ENCODE measurements around the gene DAB2IP. TPM values are rescaled to one million over a fixed set of nuclear protein-coding genes. Genes with fewer than 3 reads are reported as not detected.

The DAB2IP gene
- polyA plus RNA-seq, 4 donors, result 13.8 to 39.0 (median 28.3) TPM

- FAIRE-seq, result no peak
- Histone ChIP-seq H3K4me3 (ENCODE audit: low read depth in 1 of 3, low read length in 3 of 3) (no peak overlapping the region), H3K4me1 (ENCODE audit: control insufficient read depth in 3 of 3, insufficient read depth in 2 of 3, low read depth in 1 of 3, low read length in 2 of 3) (peaks cover 0 to 54% (median 8%) of the 10 kb centered on the region in 3 donors), H3K36me3 (ENCODE audit: control insufficient read depth in 3 of 3, insufficient read depth in 2 of 3, low read depth in 1 of 3, low read length in 3 of 3) (peaks cover 0 to 20% (median 0%) of the 10 kb centered on the region in 3 donors), H3K9me3 (ENCODE audit: control insufficient read depth in 2 of 2, insufficient read depth in 1 of 2, low read depth in 1 of 2, low read length in 1 of 2) (no peaks in the 10 kb centered on the region), H3K27ac (ENCODE audit: low read depth in 1 of 3, low read length in 2 of 3) (peak overlapping the region in 1 of 3 donors; percentile 26), H3K27me3 (ENCODE audit: control insufficient read depth in 3 of 3, insufficient read depth in 3 of 3, low read length in 3 of 3) (no peaks in the 10 kb centered on the region)
- DNase-seq, result no peak
- WGBS, 3 donors, result 84 to 89% (median 86%) methylated on average over 1 of the region's 1 CpG
Measured at GRCh38 chr9:121734465-121734864, 83.0 kb downstream of the DAB2IP start.

- 53 to 54% (median 53%) methylated on average over 9 of the region's 9 CpGs for WGBS, 3 donors
- H3K4me3 ChIP-seq (ENCODE audit: low read depth in 1 of 3, low read length in 3 of 3), result no peak overlapping the region
- H3K36me3 ChIP-seq (ENCODE audit: control insufficient read depth in 3 of 3, insufficient read depth in 2 of 3, low read depth in 1 of 3, low read length in 3 of 3), result peaks cover 0 to 27% (median 0%) of the 10 kb centered on the region in 3 donors
- H3K4me1 ChIP-seq (ENCODE audit: control insufficient read depth in 3 of 3, insufficient read depth in 2 of 3, low read depth in 1 of 3, low read length in 2 of 3), result peaks cover 0 to 56% (median 13%) of the 10 kb centered on the region in 3 donors
- H3K27ac ChIP-seq (ENCODE audit: low read depth in 1 of 3, low read length in 2 of 3), result peak overlapping the region in 2 of 3 donors; percentile 55 to 86
- H3K9me3 ChIP-seq (ENCODE audit: control insufficient read depth in 2 of 2, insufficient read depth in 1 of 2, low read depth in 1 of 2, low read length in 1 of 2), result no peaks in the 10 kb centered on the region
- FAIRE-seq, result no peak
- no peaks in the 10 kb centered on the region for H3K27me3 ChIP-seq (ENCODE audit: control insufficient read depth in 3 of 3, insufficient read depth in 3 of 3, low read length in 3 of 3)
- DNase-seq, result peak in 1 of 2 donors; percentile 39
Measured at GRCh38 chr9:121735065-121735792, 83.8 kb downstream of the DAB2IP start.

GRCh38 chr9:121735793-121736770 lies 84.6 kb downstream of the DAB2IP start:
- no peak for FAIRE-seq
- Histone ChIP-seq H3K27ac (ENCODE audit: low read depth in 1 of 3, low read length in 2 of 3) (peak overlapping the region; percentile 77 to 96 (median 89)), H3K27me3 (ENCODE audit: control insufficient read depth in 3 of 3, insufficient read depth in 3 of 3, low read length in 3 of 3) (no peaks in the 10 kb centered on the region), H3K36me3 (ENCODE audit: control insufficient read depth in 3 of 3, insufficient read depth in 2 of 3, low read depth in 1 of 3, low read length in 3 of 3) (peaks cover 0 to 26% (median 0%) of the 10 kb centered on the region in 3 donors), H3K4me3 (ENCODE audit: low read depth in 1 of 3, low read length in 3 of 3) (peak overlapping the region; percentile 3 to 53 (median 45)), H3K9me3 (ENCODE audit: control insufficient read depth in 2 of 2, insufficient read depth in 1 of 2, low read depth in 1 of 2, low read length in 1 of 2) (no peaks in the 10 kb centered on the region), H3K4me1 (ENCODE audit: control insufficient read depth in 3 of 3, insufficient read depth in 2 of 3, low read depth in 1 of 3, low read length in 2 of 3) (peaks cover 0 to 61% (median 13%) of the 10 kb centered on the region in 3 donors)
- WGBS, 3 donors, result 4 to 15% (median 7%) methylated on average over 46 to 57 of the region's 57 CpGs
- DNase-seq, result peak; percentile 82 to 86

GRCh38 chr9:121736934-121737462 lies 85.6 kb downstream of the DAB2IP start:
- peak overlapping the region; percentile 77 to 96 (median 84) for H3K27ac ChIP-seq (ENCODE audit: low read depth in 1 of 3, low read length in 2 of 3)
- FAIRE-seq, result no peak
- DNase-seq, result peak; percentile 89 to 95
- H3K36me3 ChIP-seq (ENCODE audit: control insufficient read depth in 3 of 3, insufficient read depth in 2 of 3, low read depth in 1 of 3, low read length in 3 of 3), result peaks cover 0 to 31% (median 0%) of the 10 kb centered on the region in 3 donors
- peak overlapping the region; percentile 16 to 64 (median 38) for H3K4me3 ChIP-seq (ENCODE audit: low read depth in 1 of 3, low read length in 3 of 3)
- no peaks in the 10 kb centered on the region for H3K27me3 ChIP-seq (ENCODE audit: control insufficient read depth in 3 of 3, insufficient read depth in 3 of 3, low read length in 3 of 3)
- H3K9me3 ChIP-seq (ENCODE audit: control insufficient read depth in 2 of 2, insufficient read depth in 1 of 2, low read depth in 1 of 2, low read length in 1 of 2), result no peaks in the 10 kb centered on the region
- 26 to 43% (median 39%) methylated on average over 13 of the region's 13 CpGs for WGBS, 3 donors
- peaks cover 0 to 69% (median 13%) of the 10 kb centered on the region in 3 donors for H3K4me1 ChIP-seq (ENCODE audit: control insufficient read depth in 3 of 3, insufficient read depth in 2 of 3, low read depth in 1 of 3, low read length in 2 of 3)

- 36 to 63% (median 54%) methylated on average over 9 of the region's 9 CpGs for WGBS, 3 donors
- H3K9me3 ChIP-seq (ENCODE audit: control insufficient read depth in 2 of 2, insufficient read depth in 1 of 2, low read depth in 1 of 2, low read length in 1 of 2), result no peaks in the 10 kb centered on the region
- FAIRE-seq (no peak), DNase-seq (peak; percentile 24 to 36)
- peak overlapping the region; percentile 7 to 64 (median 38) for H3K4me3 ChIP-seq (ENCODE audit: low read depth in 1 of 3, low read length in 3 of 3)
- H3K4me1 ChIP-seq (ENCODE audit: control insufficient read depth in 3 of 3, insufficient read depth in 2 of 3, low read depth in 1 of 3, low read length in 2 of 3), result peaks cover 0 to 70% (median 13%) of the 10 kb centered on the region in 3 donors
- peak overlapping the region; percentile 75 to 96 (median 77) for H3K27ac ChIP-seq (ENCODE audit: low read depth in 1 of 3, low read length in 2 of 3)
- H3K27me3 ChIP-seq (ENCODE audit: control insufficient read depth in 3 of 3, insufficient read depth in 3 of 3, low read length in 3 of 3), result no peaks in the 10 kb centered on the region
- H3K36me3 ChIP-seq (ENCODE audit: control insufficient read depth in 3 of 3, insufficient read depth in 2 of 3, low read depth in 1 of 3, low read length in 3 of 3), result peaks cover 0 to 30% (median 0%) of the 10 kb centered on the region in 3 donors
Measured at GRCh38 chr9:121737481-121737931, 86.1 kb downstream of the DAB2IP start.

GRCh38 chr9:121738411-121738810 lies 87.0 kb downstream of the DAB2IP start:
- Histone ChIP-seq H3K27me3 (ENCODE audit: control insufficient read depth in 3 of 3, insufficient read depth in 3 of 3, low read length in 3 of 3) (no peaks in the 10 kb centered on the region), H3K9me3 (ENCODE audit: control insufficient read depth in 2 of 2, insufficient read depth in 1 of 2, low read depth in 1 of 2, low read length in 1 of 2) (no peaks in the 10 kb centered on the region), H3K36me3 (ENCODE audit: control insufficient read depth in 3 of 3, insufficient read depth in 2 of 3, low read depth in 1 of 3, low read length in 3 of 3) (peaks cover 0 to 35% (median 0%) of the 10 kb centered on the region in 3 donors), H3K27ac (ENCODE audit: low read depth in 1 of 3, low read length in 2 of 3) (peak overlapping the region; percentile 37 to 77 (median 75)), H3K4me3 (ENCODE audit: low read depth in 1 of 3, low read length in 3 of 3) (peak overlapping the region in 2 of 3 donors; percentile 38 to 64), H3K4me1 (ENCODE audit: control insufficient read depth in 3 of 3, insufficient read depth in 2 of 3, low read depth in 1 of 3, low read length in 2 of 3) (peaks cover 2 to 78% (median 17%) of the 10 kb centered on the region in 3 donors)
- FAIRE-seq (no peak), DNase-seq (peak; percentile 24 to 25)
- WGBS, 3 donors, result 13 to 51% (median 45%) methylated on average over 2 of the region's 2 CpGs

GRCh38 chr9:121738968-121739367 lies 87.5 kb downstream of the DAB2IP start:
- H3K27ac ChIP-seq (ENCODE audit: low read depth in 1 of 3, low read length in 2 of 3), result peak overlapping the region in 2 of 3 donors; percentile 37 to 77
- H3K36me3 ChIP-seq (ENCODE audit: control insufficient read depth in 3 of 3, insufficient read depth in 2 of 3, low read depth in 1 of 3, low read length in 3 of 3), result peaks cover 0 to 35% (median 0%) of the 10 kb centered on the region in 3 donors
- H3K4me3 ChIP-seq (ENCODE audit: low read depth in 1 of 3, low read length in 3 of 3), result peak overlapping the region in 1 of 3 donors; percentile 64
- no peaks in the 10 kb centered on the region for H3K27me3 ChIP-seq (ENCODE audit: control insufficient read depth in 3 of 3, insufficient read depth in 3 of 3, low read length in 3 of 3)
- no peaks in the 10 kb centered on the region for H3K9me3 ChIP-seq (ENCODE audit: control insufficient read depth in 2 of 2, insufficient read depth in 1 of 2, low read depth in 1 of 2, low read length in 1 of 2)
- peaks cover 2 to 77% (median 17%) of the 10 kb centered on the region in 3 donors for H3K4me1 ChIP-seq (ENCODE audit: control insufficient read depth in 3 of 3, insufficient read depth in 2 of 3, low read depth in 1 of 3, low read length in 2 of 3)
- FAIRE-seq (no peak), DNase-seq (peak; percentile 45 to 55)
- 10 to 53% (median 22%) methylated on average over 1 of the region's 1 CpG for WGBS, 3 donors
